Activated CD8-positive, alpha-beta memory T cell treated with anti-CD3 and anti-CD28 coated beads, Interleukin-2, amount 50 U/mL, for 48 hours (primary cell): Measurements from ENCODE around the gene FOSB.

ENCODE experiments used
- DNase-seq: peaks from one replicate; pipeline ENCODE4 v3.0.0-alpha.2; 2020

Gene FOSB

GRCh38 chr19:45469132-45469944 is 1.5 kb downstream of the FOSB start:
- DNase-seq, result peak; percentile 96

- DNase-seq, result no peak
Observed at GRCh38 chr19:45469945-45470761, 2.4 kb downstream of the FOSB start.

- DNase-seq, result no peak
Observed at GRCh38 chr19:45470762-45471081, 2.9 kb downstream of the FOSB start.

GRCh38 chr19:45471111-45471930 is 3.5 kb downstream of the FOSB start:
- DNase-seq, result no peak

GRCh38 chr19:45471931-45472562 is 4.3 kb downstream of the FOSB start:
- no peak for DNase-seq

GRCh38 chr19:45472563-45473366 is 5.0 kb downstream of the FOSB start:
- no peak for DNase-seq

GRCh38 chr19:45473367-45473681 is 5.5 kb downstream of the FOSB start:
- DNase-seq, result no peak

- DNase-seq, result no peak
Observed at GRCh38 chr19:45473682-45474605, 6.1 kb downstream of the FOSB start.

GRCh38 chr19:45474606-45475521 is 7.1 kb downstream of the FOSB start:
- DNase-seq, result no peak

GRCh38 chr19:45475537-45476291 is 7.9 kb downstream of the FOSB start:
- no peak for DNase-seq

- no peak for DNase-seq
Observed at GRCh38 chr19:45476304-45476703, 8.5 kb downstream of the FOSB start.

- no peak for DNase-seq
Observed at GRCh38 chr19:45477186-45477585, 9.4 kb downstream of the FOSB start.

- DNase-seq, result no peak
Observed at GRCh38 chr19:45477713-45478453, 10.1 kb downstream of the FOSB start.

GRCh38 chr19:45478454-45479238 is 10.8 kb downstream of the FOSB start:
- peak; percentile 95 for DNase-seq

GRCh38 chr19:45483033-45483432 is 15.2 kb downstream of the FOSB start:
- no peak for DNase-seq

- DNase-seq, result no peak
Observed at GRCh38 chr19:45484273-45484945, 16.6 kb downstream of the FOSB start.
